A673 (cell line): ENCODE results near the gene PGBD5. TPM values are rescaled to one million over a fixed set of nuclear protein-coding genes. Genes with fewer than 3 reads are reported as not detected.

ENCODE experiments used
- BruUV-seq: library from RNA; stranded (reverse); fragments of 400-500 nt; replicated peaks from 2 replicates; lab custom pipeline; 2021; lab: Mats Ljungman, UMichigan
- CTCF ChIA-PET: fragments of 300-600 bp; sonication (Branson Sonifier 250); formaldehyde crosslinking; loops from one replicate; lab custom pipeline; 2022; ENCODE audit warnings: antibody characterized with exemption; lab: Charles Lee
- POLR2A ChIA-PET: fragments of 300-600 bp; sonication (Branson Sonifier 250); formaldehyde crosslinking; loops from one replicate; lab custom pipeline; 2022; ENCODE audit warnings: antibody characterized with exemption; ENCODE audit not compliant: low non-redundant PET; lab: Charles Lee
- DNase-seq: peaks from one replicate; pipeline ENCODE4 v3.0.0-alpha.2; 2015; ENCODE audit warnings: low spot score
- H3K27ac ChIP-seq: fragments of 200-600 bp; sonication (generic); 2 replicates; pipeline ENCODE4 v1.5.1; 2016; ENCODE audit warnings: mixed run types, low read depth, mild to moderate bottlenecking, mixed read lengths, antibody characterized with exemption, low read length; ENCODE audit not compliant: poor library complexity, severe bottlenecking
- H3K27me3 ChIP-seq: fragments of 200-600 bp; sonication (generic); replicated peaks from 2 replicates; pipeline ENCODE4 v1.6.1; 2017; ENCODE audit warnings: mixed run types, low read depth, mild to moderate bottlenecking, mixed read lengths, antibody characterized with exemption, low read length; ENCODE audit not compliant: insufficient read depth, poor library complexity
- H3K36me3 ChIP-seq: fragments of 200-600 bp; sonication (generic); 2 replicates; pipeline ENCODE4 v1.6.1; 2016; ENCODE audit warnings: mixed run types, mild to moderate bottlenecking, mixed read lengths, antibody characterized with exemption, low read length; ENCODE audit not compliant: insufficient read depth, poor library complexity, severe bottlenecking
- H3K4me1 ChIP-seq: fragments of 200-600 bp; sonication (generic); 2 replicates; pipeline ENCODE4 v1.6.1; 2017; ENCODE audit warnings: mixed run types, mild to moderate bottlenecking, mixed read lengths, antibody characterized with exemption, low read length; ENCODE audit not compliant: insufficient read depth, poor library complexity, severe bottlenecking
- H3K4me3 ChIP-seq: fragments of 200-600 bp; sonication (generic); 2 replicates; pipeline ENCODE4 v1.5.1; 2016; ENCODE audit warnings: low read depth, mixed run types, mild to moderate bottlenecking, mixed read lengths, low read length; ENCODE audit not compliant: poor library complexity, severe bottlenecking
- H3K9me3 ChIP-seq: fragments of 200-600 bp; sonication (generic); 2 replicates; pipeline ENCODE4 v1.6.1; 2016; ENCODE audit warnings: mixed run types, low read depth, mild to moderate bottlenecking, mixed read lengths, antibody characterized with exemption, low read length; ENCODE audit not compliant: poor library complexity, severe bottlenecking
- CTCF ChIP-seq: fragments of 300-800, 200-600 bp; sonication (generic); conservative IDR thresholded peaks from 2 replicates; pipeline ENCODE4 v1.5.1; 2017; ENCODE audit warnings: low read depth, mild to moderate bottlenecking, antibody characterized with exemption, low read length, moderate library complexity, mixed read lengths
- EZH2 ChIP-seq: fragments of 200-600 bp; sonication (generic); IDR thresholded peaks from 2 replicates; pipeline ENCODE4 v1.6.1; 2017; ENCODE audit warnings: borderline replicate concordance, low read depth, mild to moderate bottlenecking, mixed read lengths, antibody characterized with exemption, low read length; ENCODE audit not compliant: poor library complexity, severe bottlenecking
- intact Hi-C: fragments of 100-400 bp; cut with micrococcal nuclease; formaldehyde crosslinking; loops from one replicate; pipeline ENCODE4 v1.10.0; 2022; ENCODE audit not compliant: unreplicated experiment
- total RNA-seq: library from RNA; stranded (reverse); gene quantifications from 2 replicates; pipeline ENCODE4 v1.2.3, GENCODE V29; 2021

Gene PGBD5
- total RNA-seq, 1 experiment from 2014 or later = 0.52 TPM

- H3K36me3 ChIP-seq = no peaks in the 10 kb centered on the region
- ChIA-PET POLR2A (no interaction called here), CTCF (no interaction called here)
- H3K27me3 ChIP-seq = no peaks in the 10 kb centered on the region
- DNase-seq = peak; percentile 23
- H3K4me3 ChIP-seq = no peak overlapping the region
- intact Hi-C loops = no loop called here
- H3K9me3 ChIP-seq = no peaks in the 10 kb centered on the region
- H3K27ac ChIP-seq = no peak overlapping the region
- no peaks in the 10 kb centered on the region for H3K4me1 ChIP-seq
- no TSS peak for BruUV-seq
- no peak for TF ChIP-seq CTCF
- TF ChIP-seq EZH2 = no peak
Measured at GRCh38 chr1:230382001-230382491, 44.1 kb downstream of the PGBD5 start.

GRCh38 chr1:230381585-230381984 is 44.5 kb downstream of the PGBD5 start:
- TF ChIP-seq EZH2 = no peak
- TF ChIP-seq CTCF = no peak
- no TSS peak for BruUV-seq
- no peaks in the 10 kb centered on the region for H3K27me3 ChIP-seq
- no peaks in the 10 kb centered on the region for H3K36me3 ChIP-seq
- no peak overlapping the region for H3K27ac ChIP-seq
- no peaks in the 10 kb centered on the region for H3K4me1 ChIP-seq
- intact Hi-C loops = no loop called here
- ChIA-PET CTCF (no interaction called here), POLR2A (no interaction called here)
- no peak for DNase-seq
- H3K4me3 ChIP-seq = no peak overlapping the region
- H3K9me3 ChIP-seq = no peaks in the 10 kb centered on the region

DNA sequence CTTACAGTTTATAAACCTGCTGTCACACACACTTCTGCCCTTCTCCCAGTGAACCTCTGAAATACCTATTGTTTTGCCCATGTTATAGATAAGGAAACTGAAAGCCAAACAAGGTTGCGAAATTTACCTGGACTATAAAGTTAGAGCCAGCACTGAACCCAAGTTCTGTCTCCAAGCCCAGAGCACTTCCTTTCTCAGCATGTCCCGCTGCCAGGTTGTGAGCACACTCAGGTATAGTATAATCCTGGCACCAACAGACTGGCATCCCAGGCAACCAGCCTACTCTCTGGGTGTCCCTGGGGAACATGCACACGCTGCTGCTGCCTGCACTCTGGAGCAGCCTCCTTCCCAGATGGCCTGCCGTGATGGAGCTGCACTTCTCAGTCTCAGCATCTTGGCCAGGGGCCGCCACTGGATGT is 45.1 kb downstream of the PGBD5 start:
- TF ChIP-seq CTCF (no peak), EZH2 (no peak)
- BruUV-seq = no TSS peak
- Histone ChIP-seq H3K27me3 (no peaks in the 10 kb centered on the region), H3K9me3 (no peaks in the 10 kb centered on the region), H3K4me3 (no peak overlapping the region), H3K27ac (no peak overlapping the region), H3K4me1 (no peaks in the 10 kb centered on the region), H3K36me3 (no peaks in the 10 kb centered on the region)
- CTCF ChIA-PET = no interaction called here
- POLR2A ChIA-PET = no interaction called here
- no peak for DNase-seq
- intact Hi-C loops = no loop called here
